ENCODE data around the gene CEACAM1.

CEACAM1 gene

GRCh38 chr19:42495663-42496062, 32.6 kb downstream of the CEACAM1 start (continued):
- TF ChIP-seq TSHZ2 (CRISPR knock-in tag; IDR thresholded peaks at IDR 0.05) = no peak

- no peak for ATAC-seq
- TF ChIP-seq ZNF70 (CRISPR knock-in tag; IDR thresholded peaks at IDR 0.05) (no peak), SNAI2 (CRISPR knock-in tag; IDR thresholded peaks at IDR 0.05) (no peak), TSHZ2 (CRISPR knock-in tag; IDR thresholded peaks at IDR 0.05) (no peak), RARB (CRISPR knock-in tag; IDR thresholded peaks at IDR 0.05) (no peak), ISL1 (CRISPR knock-in tag; IDR thresholded peaks at IDR 0.05) (no peak), GLIS3 (CRISPR knock-in tag; IDR thresholded peaks at IDR 0.05) (no peak), ESRRG (CRISPR knock-in tag; IDR thresholded peaks at IDR 0.05) (no peak), CSDC2 (CRISPR knock-in tag; IDR thresholded peaks at IDR 0.05) (no peak), PPARA (CRISPR knock-in tag; IDR thresholded peaks at IDR 0.05; ENCODE audit: borderline replicate concordance) (no peak), POU6F1 (CRISPR knock-in tag; IDR thresholded peaks at IDR 0.05; ENCODE audit: borderline replicate concordance, low read depth) (no peak), BACH2 (CRISPR knock-in tag; IDR thresholded peaks at IDR 0.05; ENCODE audit: borderline replicate concordance) (no peak), PATZ1 (CRISPR knock-in tag; IDR thresholded peaks at IDR 0.05; ENCODE audit: borderline replicate concordance) (no peak), CREB5 (CRISPR knock-in tag; IDR thresholded peaks at IDR 0.05; ENCODE audit: low read depth) (no peak)
Observed at GRCh38 chr19:42494321-42494720, 34.0 kb downstream of the CEACAM1 start.

GRCh38 chr19:42488783-42489521, 39.3 kb downstream of the CEACAM1 start:
- ATAC-seq = no peak
- TF ChIP-seq ZFP3 (CRISPR knock-in tag; IDR thresholded peaks at IDR 0.05) (no peak), POU6F1 (CRISPR knock-in tag; IDR thresholded peaks at IDR 0.05; ENCODE audit: borderline replicate concordance, low read depth) (no peak), ZNF8 (CRISPR knock-in tag; IDR thresholded peaks at IDR 0.05) (no peak), TOX (CRISPR knock-in tag; IDR thresholded peaks at IDR 0.05; ENCODE audit: borderline replicate concordance) (no peak), ZNF565 (CRISPR knock-in tag; conservative IDR thresholded peaks at IDR 0.05; ENCODE audit: low read depth) (no peak), TSHZ2 (CRISPR knock-in tag; IDR thresholded peaks at IDR 0.05) (no peak), CSRNP3 (CRISPR knock-in tag; IDR thresholded peaks at IDR 0.05) (no peak), PPARA (CRISPR knock-in tag; IDR thresholded peaks at IDR 0.05; ENCODE audit: borderline replicate concordance) (no peak), ZFP30 (CRISPR knock-in tag; IDR thresholded peaks at IDR 0.05) (no peak), OSR1 (CRISPR knock-in tag; IDR thresholded peaks at IDR 0.05) (no peak), CSDC2 (CRISPR knock-in tag; IDR thresholded peaks at IDR 0.05) (no peak), ISL1 (CRISPR knock-in tag; IDR thresholded peaks at IDR 0.05) (no peak), SNAI2 (CRISPR knock-in tag; IDR thresholded peaks at IDR 0.05) (no peak)
